Endodermal cell (in vitro differentiated cells): ENCODE results near the gene HHAT. TPM values are rescaled to one million over a fixed set of nuclear protein-coding genes. Genes with fewer than 3 reads are reported as not detected.

Experiments used
- DNase-seq: peaks from one replicate; pipeline ENCODE4 v3.0.0-alpha.2; 2017
- H3K27ac ChIP-seq: 2 replicates; pipeline ENCODE4 v1.5.1; 2013; ENCODE audit warnings: mild to moderate bottlenecking, low read depth, low read length, moderate library complexity
- H3K27me3 ChIP-seq: 2 replicates; pipeline ENCODE4 v1.6.1; 2013; ENCODE audit warnings: mild to moderate bottlenecking, low read length, moderate library complexity; ENCODE audit not compliant: insufficient read depth, control insufficient read depth, poor library complexity, severe bottlenecking
- H3K36me3 ChIP-seq: 2 replicates; pipeline ENCODE4 v1.7.0; 2013; ENCODE audit warnings: mild to moderate bottlenecking, low read length, moderate library complexity; ENCODE audit not compliant: control insufficient read depth, insufficient read depth
- H3K4me1 ChIP-seq: one replicate; pipeline ENCODE4 v1.7.0; 2013; ENCODE audit warnings: low read length; ENCODE audit not compliant: control insufficient read depth, insufficient read depth
- H3K4me3 ChIP-seq: 2 replicates; pipeline ENCODE4 v1.5.1; 2013; ENCODE audit warnings: mild to moderate bottlenecking, low read length, moderate library complexity
- H3K9ac ChIP-seq: 2 replicates; pipeline ENCODE4 v1.6.1; 2013; ENCODE audit warnings: mild to moderate bottlenecking, low read length, moderate library complexity; ENCODE audit not compliant: poor library complexity, severe bottlenecking; ENCODE audit errors: extremely low read depth
- H3K9me3 ChIP-seq: 2 replicates; pipeline ENCODE4 v1.6.1; 2013; ENCODE audit warnings: mild to moderate bottlenecking, low read length, moderate library complexity; ENCODE audit not compliant: control insufficient read depth
- H3K27ac Mint-ChIP-seq: 2 replicates; pipeline ENCODE4 v1.8.0; 2020; ENCODE audit warnings: mixed read lengths
- H3K27me3 Mint-ChIP-seq: 2 replicates; pipeline ENCODE4 v1.8.0; 2021; ENCODE audit warnings: mild to moderate bottlenecking, mixed read lengths; ENCODE audit not compliant: insufficient read depth
- H3K36me3 Mint-ChIP-seq: 2 replicates; pipeline ENCODE4 v1.8.0; 2020; ENCODE audit warnings: low read depth, mixed read lengths
- H3K4me1 Mint-ChIP-seq: 2 replicates; pipeline ENCODE4 v1.8.0; 2020; ENCODE audit warnings: mixed read lengths
- H3K4me3 Mint-ChIP-seq: 2 replicates; pipeline ENCODE4 v1.8.0; 2020; ENCODE audit warnings: mild to moderate bottlenecking, moderate library complexity, mixed read lengths
- H3K9me3 Mint-ChIP-seq: 2 replicates; pipeline ENCODE4 v1.8.0; 2020; ENCODE audit warnings: mild to moderate bottlenecking, mixed read lengths
- WGBS, 2 experiments: methylation state at CpG; one replicate each; pipeline versions ENCODE4 v1.1.5 to v1.1.7; 2013; ENCODE audit warnings: missing lambda C conversion rate in 2 of 2, mixed read lengths in 1 of 2; ENCODE audit not compliant: insufficient coverage in 1 of 2, insufficient read length in 1 of 2; 5-methylcytosine and 5-hydroxymethylcytosine counted together
- total RNA-seq, 2 donors: library from RNA; stranded (reverse); fragmentation: NEBNext Ultra II Directional in 1 of 2; extraction: Animal tissue kit (Norgen Biotek cat#: 25700) in 1 of 2; gene quantifications; 2 replicates in 1 of 2; 3 replicates in 1 of 2; pipeline ENCODE4 v1.2.1, GENCODE V29; 2021
- TF ChIP-seq, protein P1 (sequence below): fragments of 200-600 bp; sonication (generic); conservative IDR thresholded peaks from 2 replicates; pipeline ENCODE4 v1.5.0; 2021; ENCODE audit warnings: antibody characterized with exemption, mild to moderate bottlenecking

HHAT gene
- total RNA-seq, 2 donors from 2014 or later = 6.9 to 9.8 TPM

DNA sequence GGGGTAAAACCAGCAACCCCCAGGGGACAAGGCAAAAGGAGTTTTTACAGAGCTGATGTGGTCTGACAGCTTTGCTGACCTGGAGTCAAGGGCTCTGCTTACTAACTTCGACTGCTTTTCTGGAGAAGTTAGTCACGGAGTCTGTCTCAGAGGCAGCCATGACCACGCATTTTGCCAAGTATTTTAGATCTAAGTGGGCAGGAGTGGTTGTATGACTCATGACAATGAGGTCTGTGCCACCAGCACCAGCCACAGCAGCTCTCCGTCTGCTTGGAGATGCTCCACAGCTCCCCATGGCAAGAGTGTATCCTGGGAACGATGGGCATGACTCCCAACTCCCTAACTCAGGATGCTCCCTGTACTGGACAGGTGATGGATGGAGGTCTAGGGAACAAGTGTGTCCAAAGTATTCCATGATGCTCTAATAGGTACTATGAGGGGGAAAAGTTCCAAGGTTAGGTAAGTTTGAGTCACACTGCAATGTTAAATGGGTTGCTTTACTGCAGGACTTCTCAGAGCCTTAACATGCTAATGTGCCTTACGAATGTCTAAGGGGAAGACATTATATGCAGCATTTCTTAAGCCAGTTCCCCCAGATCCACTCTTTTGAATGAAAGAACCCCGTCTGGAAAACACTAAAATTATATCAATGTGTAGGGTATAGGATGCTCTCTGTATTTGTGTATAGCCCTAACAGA, 359.0 kb downstream of the HHAT start:
- Histone ChIP-seq H3K4me1 (no peaks in the 10 kb centered on the region), H3K9ac (no peak overlapping the region), H3K36me3 (no peaks in the 10 kb centered on the region), H3K4me3 (no peak overlapping the region), H3K9me3 (no peaks in the 10 kb centered on the region), H3K27me3 (no peaks in the 10 kb centered on the region), H3K27ac (no peak overlapping the region)
- H3K4me1 Mint-ChIP-seq = no peaks in the 10 kb centered on the region
- 91 to 92% methylated on average over 6 to 7 of the region's 7 CpGs for WGBS, 2 experiments
- no peaks in the 10 kb centered on the region for H3K9me3 Mint-ChIP-seq
- no peak overlapping the region for H3K27ac Mint-ChIP-seq
- H3K4me3 Mint-ChIP-seq = no peak overlapping the region
- H3K27me3 Mint-ChIP-seq = peaks cover 5% of the 10 kb centered on the region
- H3K36me3 Mint-ChIP-seq = no peaks in the 10 kb centered on the region
- no peak for DNase-seq
- TF ChIP-seq, protein P1, sequence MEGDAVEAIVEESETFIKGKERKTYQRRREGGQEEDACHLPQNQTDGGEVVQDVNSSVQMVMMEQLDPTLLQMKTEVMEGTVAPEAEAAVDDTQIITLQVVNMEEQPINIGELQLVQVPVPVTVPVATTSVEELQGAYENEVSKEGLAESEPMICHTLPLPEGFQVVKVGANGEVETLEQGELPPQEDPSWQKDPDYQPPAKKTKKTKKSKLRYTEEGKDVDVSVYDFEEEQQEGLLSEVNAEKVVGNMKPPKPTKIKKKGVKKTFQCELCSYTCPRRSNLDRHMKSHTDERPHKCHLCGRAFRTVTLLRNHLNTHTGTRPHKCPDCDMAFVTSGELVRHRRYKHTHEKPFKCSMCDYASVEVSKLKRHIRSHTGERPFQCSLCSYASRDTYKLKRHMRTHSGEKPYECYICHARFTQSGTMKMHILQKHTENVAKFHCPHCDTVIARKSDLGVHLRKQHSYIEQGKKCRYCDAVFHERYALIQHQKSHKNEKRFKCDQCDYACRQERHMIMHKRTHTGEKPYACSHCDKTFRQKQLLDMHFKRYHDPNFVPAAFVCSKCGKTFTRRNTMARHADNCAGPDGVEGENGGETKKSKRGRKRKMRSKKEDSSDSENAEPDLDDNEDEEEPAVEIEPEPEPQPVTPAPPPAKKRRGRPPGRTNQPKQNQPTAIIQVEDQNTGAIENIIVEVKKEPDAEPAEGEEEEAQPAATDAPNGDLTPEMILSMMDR = no peak

DNA sequence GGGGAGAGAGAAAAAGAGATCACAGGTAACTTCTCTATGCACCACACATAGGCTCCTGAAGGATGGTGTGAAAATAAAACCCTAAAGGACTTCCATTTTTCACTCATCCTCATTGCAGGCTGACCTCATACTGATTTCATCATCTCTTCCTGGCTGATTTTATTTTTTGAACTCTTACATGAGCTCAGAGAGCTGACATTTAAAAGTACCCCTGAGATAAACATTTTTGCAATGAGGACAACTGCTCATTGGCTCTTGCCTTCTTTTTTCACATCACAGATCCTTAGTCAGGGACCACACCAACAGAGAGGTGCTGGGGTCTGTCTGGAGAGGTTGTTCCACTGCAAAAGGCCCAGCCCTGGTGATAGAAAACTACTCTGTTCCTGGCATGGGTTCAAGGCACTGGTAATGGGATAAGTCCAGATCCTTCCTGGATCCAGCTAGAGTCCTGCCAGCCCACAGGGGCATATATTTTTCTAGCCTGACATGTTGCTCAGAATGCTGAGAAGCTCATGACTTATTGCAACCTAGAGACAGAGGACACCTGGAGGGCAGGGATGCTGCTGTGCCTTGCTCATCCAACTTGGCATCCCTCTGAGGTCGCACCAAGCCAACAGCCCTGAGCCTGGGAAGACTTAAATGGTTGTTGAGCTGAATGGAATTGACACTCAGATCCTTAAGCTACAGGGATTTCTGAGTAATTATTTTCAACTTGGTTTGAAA, 360.0 kb downstream of the HHAT start:
- Mint-ChIP-seq H3K4me3 (no peak overlapping the region), H3K4me1 (no peaks in the 10 kb centered on the region), H3K27me3 (peaks cover 5% of the 10 kb centered on the region), H3K36me3 (no peaks in the 10 kb centered on the region), H3K27ac (no peak overlapping the region), H3K9me3 (no peaks in the 10 kb centered on the region)
- no peak overlapping the region for H3K9ac ChIP-seq
- TF ChIP-seq, protein P1 = no peak
- H3K27ac ChIP-seq = no peak overlapping the region
- no peak for DNase-seq
- no peaks in the 10 kb centered on the region for H3K9me3 ChIP-seq
- no peaks in the 10 kb centered on the region for H3K27me3 ChIP-seq
- H3K4me1 ChIP-seq = no peaks in the 10 kb centered on the region
- WGBS, 2 experiments = 80 to 86% methylated on average over 1 of the region's 1 CpG
- H3K4me3 ChIP-seq = no peak overlapping the region
- no peaks in the 10 kb centered on the region for H3K36me3 ChIP-seq

DNA sequence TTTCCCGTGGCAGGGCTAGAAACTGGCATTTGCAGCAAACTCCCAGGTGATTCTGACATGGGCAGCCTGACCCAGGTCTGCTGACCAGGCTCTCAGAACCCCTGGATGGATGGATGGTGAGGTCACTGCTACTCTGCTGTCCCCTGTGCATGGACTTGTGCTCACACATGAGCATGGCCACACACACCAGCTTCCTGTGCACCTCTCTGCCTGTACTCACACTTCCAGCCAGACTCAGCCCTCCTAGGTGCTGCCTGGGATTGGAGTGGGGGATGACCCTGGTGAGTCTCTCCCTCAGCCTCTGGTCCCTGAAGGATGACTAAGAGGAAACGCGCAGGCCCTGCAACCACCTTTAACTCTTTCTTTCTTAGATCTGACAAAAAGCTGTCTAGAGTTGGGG, 361.1 kb downstream of the HHAT start:
- 90 to 100% methylated on average over 1 to 3 of the region's 3 CpGs for WGBS, 2 experiments
- no peak overlapping the region for H3K4me3 ChIP-seq
- no peaks in the 10 kb centered on the region for H3K9me3 ChIP-seq
- no peak overlapping the region for H3K9ac ChIP-seq
- TF ChIP-seq, protein P1 = no peak
- Mint-ChIP-seq H3K4me3 (no peak overlapping the region), H3K36me3 (no peaks in the 10 kb centered on the region), H3K27me3 (peaks cover 5% of the 10 kb centered on the region), H3K27ac (no peak overlapping the region), H3K9me3 (no peaks in the 10 kb centered on the region), H3K4me1 (no peaks in the 10 kb centered on the region)
- H3K27ac ChIP-seq = no peak overlapping the region
- H3K27me3 ChIP-seq = no peaks in the 10 kb centered on the region
- H3K4me1 ChIP-seq = no peaks in the 10 kb centered on the region
- no peak for DNase-seq
- no peaks in the 10 kb centered on the region for H3K36me3 ChIP-seq
